ENCODE data around the gene MYO1B.

Gene MYO1B

DNA sequence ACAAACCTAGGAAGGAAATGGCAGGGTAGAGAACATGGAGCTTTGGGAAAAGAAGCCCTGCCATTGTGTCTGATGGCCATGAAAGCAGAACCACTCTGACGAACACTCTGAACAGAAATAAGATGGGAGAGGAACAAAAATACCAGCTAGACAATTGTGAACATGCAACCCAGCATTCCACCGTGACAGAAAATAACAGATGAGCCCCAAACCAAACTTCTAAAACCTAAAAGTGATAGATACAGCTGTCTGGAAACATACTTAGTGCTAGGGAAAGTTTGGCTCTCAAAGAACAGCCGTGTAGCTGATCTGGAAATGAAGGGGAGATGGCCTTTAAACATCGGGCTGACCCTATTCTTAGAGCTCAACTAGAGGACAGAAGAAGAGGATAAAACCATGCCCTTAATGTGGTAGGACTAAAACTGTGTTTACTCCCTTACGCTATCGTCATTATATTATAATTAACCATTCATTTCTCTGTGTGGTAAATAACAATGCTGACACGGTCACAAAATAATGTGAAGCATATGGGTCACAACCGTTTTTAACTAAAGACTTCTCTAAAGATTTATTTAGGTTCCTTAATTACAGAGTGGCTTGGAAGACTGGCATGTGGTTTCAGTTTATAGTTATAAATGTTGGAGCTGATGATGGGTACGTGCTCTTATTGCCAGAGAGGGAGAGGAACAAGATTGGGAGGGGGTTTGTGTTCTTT is 80.6 kb downstream of the MYO1B start:
- Mint-ChIP-seq H3K27me3 (peaks cover 75% of the 10 kb centered on the region), H3K4me3 (no peak overlapping the region), H3K36me3 (ENCODE audit: insufficient read depth) (no peaks in the 10 kb centered on the region), H3K27ac (ENCODE audit: low read depth) (no peak overlapping the region), H3K9me3 (no peaks in the 10 kb centered on the region), H3K4me1 (peaks cover 14% of the 10 kb centered on the region)
- DNase-seq (ENCODE audit: low spot score in 2 of 2) (no peak), ATAC-seq (replicated peaks; ENCODE audit: extremely low read depth, poor library complexity, severe bottlenecking) (no peak)

DNA sequence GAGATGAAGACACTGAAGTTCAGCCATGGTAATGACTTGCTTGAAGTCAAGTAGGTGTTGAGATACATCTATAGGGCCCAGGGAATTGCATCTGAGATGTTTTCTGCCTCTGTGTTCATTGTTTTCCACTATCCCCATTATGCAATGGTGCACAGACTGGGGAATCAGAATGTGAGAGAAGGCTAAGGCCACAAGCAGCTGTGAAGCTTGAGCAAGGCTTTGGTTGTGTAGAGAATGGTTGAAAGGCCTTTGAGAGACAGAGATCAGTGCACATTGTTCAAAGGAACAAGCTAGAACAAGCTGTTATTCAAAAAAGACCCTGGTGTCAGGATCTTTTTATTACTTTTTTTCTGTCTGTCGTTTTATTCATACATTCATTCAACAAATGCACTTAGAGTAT is 82.3 kb downstream of the MYO1B start:
- H3K4me3 Mint-ChIP-seq = no peak overlapping the region

DNA sequence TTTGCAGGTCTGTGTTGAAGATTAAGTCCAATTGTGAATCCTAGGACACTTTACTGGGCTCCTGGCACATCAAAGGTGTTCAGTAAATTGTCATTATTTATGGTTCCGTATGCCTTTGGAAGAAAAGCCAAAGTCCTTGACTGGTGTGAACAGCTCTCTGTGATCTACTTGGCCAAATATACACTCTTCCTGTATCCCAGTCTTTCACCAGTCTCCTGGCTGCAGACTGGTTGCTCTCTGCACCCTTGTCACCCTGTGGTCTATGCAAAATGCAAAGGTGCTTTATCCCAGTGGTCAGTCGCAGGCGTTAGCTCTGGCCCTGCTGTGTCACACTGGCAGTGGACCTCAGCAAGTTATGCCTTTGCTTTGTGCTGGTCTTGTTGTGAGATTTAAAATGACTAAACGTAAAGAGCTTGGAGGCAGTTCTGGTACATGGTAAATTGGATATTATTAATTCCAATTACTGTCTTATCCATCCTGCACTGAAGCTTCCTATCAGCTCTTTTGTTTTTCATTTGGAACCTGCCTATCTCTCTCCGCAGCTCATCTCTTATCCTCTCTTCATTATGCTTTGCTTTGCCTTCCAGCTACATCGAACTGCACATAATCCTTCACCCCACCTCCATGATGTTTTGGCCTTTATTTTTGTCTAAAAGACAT is 83.1 kb downstream of the MYO1B start:
- no peaks in the 10 kb centered on the region for H3K4me1 Mint-ChIP-seq
- no peak overlapping the region for H3K27ac Mint-ChIP-seq (ENCODE audit: low read depth)
- H3K27me3 Mint-ChIP-seq = peaks cover 57% of the 10 kb centered on the region
- ATAC-seq (replicated peaks; ENCODE audit: extremely low read depth, poor library complexity, severe bottlenecking) (no peak), DNase-seq (ENCODE audit: low spot score in 2 of 2) (no peak)
- no peaks in the 10 kb centered on the region for H3K36me3 Mint-ChIP-seq (ENCODE audit: insufficient read depth)
- no peaks in the 10 kb centered on the region for H3K9me3 Mint-ChIP-seq
- no peak overlapping the region for H3K4me3 Mint-ChIP-seq

More for the DNA sequence above, 82.3 kb downstream of the MYO1B start:
- Mint-ChIP-seq H3K4me1 (peaks cover 3% of the 10 kb centered on the region), H3K27ac (ENCODE audit: low read depth) (no peak overlapping the region), H3K9me3 (no peaks in the 10 kb centered on the region), H3K27me3 (peaks cover 58% of the 10 kb centered on the region), H3K36me3 (ENCODE audit: insufficient read depth) (no peaks in the 10 kb centered on the region)
- ATAC-seq (replicated peaks; ENCODE audit: extremely low read depth, poor library complexity, severe bottlenecking) = no peak
- DNase-seq (ENCODE audit: low spot score in 2 of 2) = no peak

DNA sequence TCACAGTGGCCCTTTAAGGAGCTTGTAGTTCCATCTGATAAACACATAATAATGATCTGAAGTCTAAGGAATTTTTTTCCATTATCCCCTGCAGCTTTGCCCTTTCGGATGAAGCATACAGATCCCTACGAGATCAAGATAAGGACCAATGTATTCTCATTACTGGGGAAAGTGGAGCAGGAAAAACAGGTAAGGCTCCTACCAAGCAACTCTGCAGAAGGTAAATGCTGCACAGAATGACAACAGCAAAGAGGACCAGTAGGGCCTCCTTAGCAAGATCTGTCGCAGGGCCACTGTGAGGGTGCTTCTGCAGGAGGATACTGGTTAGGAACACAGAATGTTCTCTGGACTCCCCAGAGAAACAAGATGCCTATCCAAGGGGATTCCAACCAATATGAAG is 84.6 kb downstream of the MYO1B start:
- H3K27ac Mint-ChIP-seq (ENCODE audit: low read depth) = no peak overlapping the region
- H3K4me1 Mint-ChIP-seq = no peaks in the 10 kb centered on the region
- peaks cover 61% of the 10 kb centered on the region for H3K27me3 Mint-ChIP-seq
- no peaks in the 10 kb centered on the region for H3K36me3 Mint-ChIP-seq (ENCODE audit: insufficient read depth)
- no peaks in the 10 kb centered on the region for H3K9me3 Mint-ChIP-seq
- H3K4me3 Mint-ChIP-seq = no peak overlapping the region
- no peak for DNase-seq (ENCODE audit: low spot score in 2 of 2)
- ATAC-seq (replicated peaks; ENCODE audit: extremely low read depth, poor library complexity, severe bottlenecking) = no peak

DNA sequence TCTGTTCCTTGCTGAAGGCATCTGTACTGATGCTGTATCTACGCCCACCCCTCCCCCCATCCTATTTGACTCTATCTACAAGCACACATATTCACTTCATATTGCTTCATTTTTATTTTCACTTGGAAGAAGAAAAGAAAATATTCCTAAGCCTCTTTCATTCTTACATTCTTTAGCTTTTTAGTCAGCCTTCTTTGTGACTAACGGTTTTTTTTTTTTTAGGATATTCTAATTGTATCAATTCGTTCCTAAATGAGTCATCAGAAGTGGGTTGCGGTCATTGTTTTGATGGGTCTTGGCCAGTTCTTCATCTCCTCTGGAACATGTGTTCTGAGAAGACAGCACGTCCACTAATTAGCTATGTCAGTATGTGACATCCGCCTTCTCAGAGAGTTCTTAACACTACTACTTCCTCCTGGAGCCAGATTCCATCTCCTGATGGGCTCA is 88.7 kb downstream of the MYO1B start:
- Mint-ChIP-seq H3K27me3 (peaks cover 21% of the 10 kb centered on the region), H3K9me3 (no peaks in the 10 kb centered on the region), H3K4me1 (no peaks in the 10 kb centered on the region), H3K4me3 (no peak overlapping the region), H3K36me3 (ENCODE audit: insufficient read depth) (no peaks in the 10 kb centered on the region), H3K27ac (ENCODE audit: low read depth) (no peak overlapping the region)
- ATAC-seq (replicated peaks; ENCODE audit: extremely low read depth, poor library complexity, severe bottlenecking) (no peak), DNase-seq (ENCODE audit: low spot score in 2 of 2) (no peak)

DNA sequence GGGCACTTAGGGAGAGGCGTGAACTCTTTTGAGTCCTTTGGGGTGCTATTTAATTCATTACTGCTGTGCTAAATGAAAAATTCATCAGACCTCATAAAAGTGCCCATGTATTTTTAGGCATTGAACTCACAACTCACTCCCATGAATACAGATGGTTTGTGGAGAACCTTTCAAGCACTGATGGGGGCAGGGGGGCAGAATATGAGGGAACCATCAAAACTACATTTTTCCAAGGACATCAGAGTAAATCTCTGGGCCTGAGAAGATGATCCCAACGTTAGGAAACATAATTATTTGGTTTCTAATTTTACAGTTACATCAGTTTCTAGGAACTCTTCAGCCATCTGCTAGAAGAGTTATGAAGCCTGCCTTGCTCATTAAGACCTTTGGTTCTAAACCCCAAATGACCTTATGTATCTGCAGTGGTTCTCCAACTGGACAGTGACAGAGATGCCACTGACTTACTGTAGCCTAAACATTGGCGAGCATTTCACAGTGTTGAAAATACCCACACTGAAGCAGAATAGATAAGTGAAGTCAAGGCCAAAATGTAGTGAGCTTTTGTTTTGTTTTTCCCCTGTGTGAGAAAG is 90.8 kb downstream of the MYO1B start:
- Mint-ChIP-seq H3K27ac (ENCODE audit: low read depth) (no peak overlapping the region), H3K36me3 (ENCODE audit: insufficient read depth) (no peaks in the 10 kb centered on the region), H3K27me3 (peaks cover 20% of the 10 kb centered on the region), H3K4me3 (no peak overlapping the region), H3K4me1 (no peaks in the 10 kb centered on the region), H3K9me3 (no peaks in the 10 kb centered on the region)
- no peak for DNase-seq (ENCODE audit: low spot score in 2 of 2)
- ATAC-seq (replicated peaks; ENCODE audit: extremely low read depth, poor library complexity, severe bottlenecking) = no peak

DNA sequence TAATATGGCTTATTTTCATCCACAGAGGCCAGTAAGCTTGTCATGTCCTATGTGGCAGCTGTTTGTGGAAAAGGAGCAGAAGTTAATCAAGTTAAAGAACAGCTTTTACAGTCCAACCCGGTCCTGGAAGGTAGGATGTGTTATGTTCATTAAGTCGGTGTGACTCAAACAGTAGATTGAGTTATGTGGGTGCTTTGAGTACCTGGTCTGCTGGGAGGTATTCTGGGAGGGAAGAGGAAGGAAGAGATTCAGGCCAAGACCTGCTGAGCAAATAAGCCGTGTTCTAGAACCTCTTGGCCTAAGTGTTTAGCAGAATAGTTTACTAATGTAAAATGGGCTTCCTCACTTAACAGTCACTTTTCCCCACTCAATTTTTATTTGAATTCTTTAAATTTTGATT is 96.2 kb downstream of the MYO1B start:
- ATAC-seq (replicated peaks; ENCODE audit: extremely low read depth, poor library complexity, severe bottlenecking) = no peak
- no peaks in the 10 kb centered on the region for H3K36me3 Mint-ChIP-seq (ENCODE audit: insufficient read depth)
- no peaks in the 10 kb centered on the region for H3K27me3 Mint-ChIP-seq

DNA sequence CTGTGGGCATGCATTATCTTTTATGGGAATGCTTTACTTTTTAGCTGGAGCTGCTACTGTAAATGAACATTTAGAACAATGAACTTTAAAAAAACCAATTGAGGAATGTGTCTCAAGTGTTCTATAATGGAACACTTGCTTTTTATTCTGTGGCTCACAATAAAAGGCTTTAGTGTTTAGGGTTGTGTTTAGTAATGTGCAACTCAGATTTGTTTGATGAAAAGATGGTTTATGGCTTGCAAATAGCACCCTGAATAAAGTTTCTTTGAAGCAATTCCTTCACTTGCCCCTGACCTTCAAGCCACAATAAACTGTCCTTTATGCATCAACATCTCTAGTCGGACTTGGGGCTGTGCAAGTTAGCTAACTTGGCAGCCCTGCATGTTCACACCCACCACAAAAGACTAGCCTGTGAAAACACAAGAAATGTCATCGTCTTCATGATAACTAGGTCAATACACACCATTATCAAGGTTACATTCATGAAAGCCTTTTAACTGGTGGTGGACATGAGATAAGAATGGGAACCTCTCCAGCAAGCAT is 98.7 kb downstream of the MYO1B start:
- no peaks in the 10 kb centered on the region for H3K9me3 Mint-ChIP-seq
- no peaks in the 10 kb centered on the region for H3K4me1 Mint-ChIP-seq
- H3K4me3 Mint-ChIP-seq = no peak overlapping the region
- DNase-seq (ENCODE audit: low spot score in 2 of 2) (no peak), ATAC-seq (replicated peaks; ENCODE audit: extremely low read depth, poor library complexity, severe bottlenecking) (no peak)
- H3K27ac Mint-ChIP-seq (ENCODE audit: low read depth) = no peak overlapping the region
- H3K27me3 Mint-ChIP-seq = peaks cover 9% of the 10 kb centered on the region
- H3K36me3 Mint-ChIP-seq (ENCODE audit: insufficient read depth) = no peaks in the 10 kb centered on the region

More for the DNA sequence above, 96.2 kb downstream of the MYO1B start:
- Mint-ChIP-seq H3K27ac (ENCODE audit: low read depth) (no peak overlapping the region), H3K4me1 (no peaks in the 10 kb centered on the region), H3K4me3 (no peak overlapping the region), H3K9me3 (no peaks in the 10 kb centered on the region)
- no peak for DNase-seq (ENCODE audit: low spot score in 2 of 2)

DNA sequence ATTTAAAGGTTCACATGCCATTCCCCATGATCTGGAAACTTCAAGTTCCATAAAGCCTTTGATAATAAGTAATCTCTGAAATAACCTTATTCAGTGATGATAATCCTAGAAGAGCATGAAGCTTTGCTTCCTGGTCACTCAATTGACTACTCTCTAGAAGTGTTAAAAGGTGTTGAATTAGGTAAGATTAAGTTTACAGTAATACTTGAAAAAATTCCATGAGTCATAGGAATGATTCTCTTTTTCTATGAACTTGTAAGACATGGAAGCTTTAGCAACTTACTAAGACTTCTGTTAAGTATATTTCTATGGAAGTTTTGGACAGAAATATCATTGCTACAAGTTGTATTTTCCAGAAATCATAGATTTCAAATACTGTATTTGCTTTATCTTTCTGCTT is 100.6 kb downstream of the MYO1B start:
- H3K4me1 Mint-ChIP-seq = no peaks in the 10 kb centered on the region
- H3K27me3 Mint-ChIP-seq = peaks cover 17% of the 10 kb centered on the region
- H3K4me3 Mint-ChIP-seq = no peak overlapping the region
- H3K36me3 Mint-ChIP-seq (ENCODE audit: insufficient read depth) = no peaks in the 10 kb centered on the region
- ATAC-seq (replicated peaks; ENCODE audit: extremely low read depth, poor library complexity, severe bottlenecking) (no peak), DNase-seq (ENCODE audit: low spot score in 2 of 2) (no peak)
- no peak overlapping the region for H3K27ac Mint-ChIP-seq (ENCODE audit: low read depth)
- H3K9me3 Mint-ChIP-seq = no peaks in the 10 kb centered on the region

DNA sequence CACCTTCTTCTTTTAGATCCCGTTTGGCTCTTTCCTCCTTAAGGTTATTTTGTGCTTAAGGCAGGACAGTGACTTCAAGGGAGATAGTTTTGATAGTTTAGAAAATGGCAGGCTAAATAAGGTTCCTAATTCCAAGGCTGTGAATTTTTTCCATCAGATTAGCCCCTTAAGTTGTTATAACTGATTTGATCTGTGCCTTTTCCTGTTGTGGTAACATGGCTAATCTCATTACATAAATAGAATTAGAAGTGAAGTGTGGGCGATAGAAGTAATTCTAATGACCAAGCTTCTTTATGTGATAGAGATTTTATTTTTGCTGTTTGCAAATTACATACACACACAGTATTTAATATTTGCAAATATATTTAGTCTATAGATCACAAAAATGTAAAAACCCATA is 102.0 kb downstream of the MYO1B start:
- DNase-seq (ENCODE audit: low spot score in 2 of 2) = no peak

DNA sequence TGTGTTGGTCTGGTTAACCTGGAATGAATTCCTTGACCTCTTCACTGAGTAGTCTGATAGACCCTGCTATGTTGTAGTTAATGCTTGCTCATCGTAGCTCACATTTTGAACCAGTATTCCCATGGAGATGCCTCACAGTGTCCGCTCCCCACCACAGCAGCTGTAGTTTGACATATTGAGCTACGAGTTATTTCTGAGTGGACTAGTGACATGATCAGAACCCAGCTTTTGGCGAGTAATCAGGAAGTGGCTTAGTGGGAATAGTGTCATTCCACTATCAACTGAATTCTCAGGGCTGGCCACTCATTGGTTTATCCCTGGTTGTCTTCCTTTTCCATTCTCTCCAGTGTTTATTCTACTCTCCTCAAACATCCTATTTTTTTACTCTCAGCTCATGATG is 102.7 kb downstream of the MYO1B start:
- Mint-ChIP-seq H3K4me1 (no peaks in the 10 kb centered on the region), H3K27ac (ENCODE audit: low read depth) (no peak overlapping the region), H3K36me3 (ENCODE audit: insufficient read depth) (no peaks in the 10 kb centered on the region), H3K27me3 (peaks cover 24% of the 10 kb centered on the region), H3K4me3 (no peak overlapping the region), H3K9me3 (no peaks in the 10 kb centered on the region)
- DNase-seq (ENCODE audit: low spot score in 2 of 2) (no peak), ATAC-seq (replicated peaks; ENCODE audit: extremely low read depth, poor library complexity, severe bottlenecking) (no peak)

More for the DNA sequence above, 102.0 kb downstream of the MYO1B start:
- Mint-ChIP-seq H3K4me3 (no peak overlapping the region), H3K4me1 (no peaks in the 10 kb centered on the region), H3K36me3 (ENCODE audit: insufficient read depth) (no peaks in the 10 kb centered on the region), H3K9me3 (no peaks in the 10 kb centered on the region), H3K27ac (ENCODE audit: low read depth) (no peak overlapping the region), H3K27me3 (peaks cover 17% of the 10 kb centered on the region)
- no peak for ATAC-seq (replicated peaks; ENCODE audit: extremely low read depth, poor library complexity, severe bottlenecking)

DNA sequence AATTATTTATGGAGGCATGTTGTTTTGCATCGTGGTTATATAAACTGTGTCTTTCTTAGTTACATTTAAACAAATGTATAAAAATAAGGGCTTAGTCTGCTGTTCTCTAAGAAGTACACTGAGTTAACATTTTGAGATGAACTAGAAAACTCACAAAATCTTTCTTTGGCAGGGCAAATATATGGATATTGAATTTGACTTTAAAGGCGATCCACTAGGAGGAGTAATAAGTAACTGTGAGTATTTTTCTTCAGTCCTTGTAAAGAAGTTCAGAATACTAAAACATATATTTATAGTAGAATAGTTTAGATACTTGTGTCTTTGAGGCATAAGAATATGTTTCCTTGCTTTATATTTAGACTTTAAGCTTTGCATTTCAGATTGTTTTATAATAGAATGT is 104.8 kb downstream of the MYO1B start:
- Mint-ChIP-seq H3K27me3 (peaks cover 31% of the 10 kb centered on the region), H3K9me3 (peaks cover 3% of the 10 kb centered on the region), H3K36me3 (ENCODE audit: insufficient read depth) (no peaks in the 10 kb centered on the region), H3K4me1 (peaks cover 5% of the 10 kb centered on the region), H3K4me3 (no peak overlapping the region), H3K27ac (ENCODE audit: low read depth) (no peak overlapping the region)
- ATAC-seq (replicated peaks; ENCODE audit: extremely low read depth, poor library complexity, severe bottlenecking) (no peak), DNase-seq (ENCODE audit: low spot score in 2 of 2) (no peak)

DNA sequence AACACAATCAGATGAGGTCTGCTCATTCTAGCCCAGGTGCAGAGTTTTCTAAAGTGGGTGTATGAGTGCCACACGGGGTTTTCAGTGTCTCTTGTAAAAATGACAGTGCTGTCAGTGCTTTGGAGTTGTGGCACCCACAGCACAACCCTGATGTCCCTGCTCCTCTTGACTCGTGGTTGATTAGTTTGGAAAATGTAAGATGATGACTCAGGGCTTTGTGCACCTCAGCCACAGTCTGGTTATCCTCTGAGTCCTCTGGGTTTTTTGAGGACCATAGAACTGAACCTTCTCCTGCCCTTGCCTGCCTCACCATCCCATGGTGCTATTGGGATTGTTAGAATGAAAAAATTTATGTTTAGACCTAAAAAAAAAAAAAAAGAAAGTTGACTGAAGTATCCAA is 105.6 kb downstream of the MYO1B start:
- Mint-ChIP-seq H3K27ac (ENCODE audit: low read depth) (no peak overlapping the region), H3K4me1 (peaks cover 13% of the 10 kb centered on the region), H3K27me3 (peaks cover 31% of the 10 kb centered on the region), H3K36me3 (ENCODE audit: insufficient read depth) (no peaks in the 10 kb centered on the region), H3K9me3 (peaks cover 6% of the 10 kb centered on the region), H3K4me3 (no peak overlapping the region)
- DNase-seq (ENCODE audit: low spot score in 2 of 2) = no peak
- no peak for ATAC-seq (replicated peaks; ENCODE audit: extremely low read depth, poor library complexity, severe bottlenecking)

All from central memory CD8-positive, alpha-beta T cell (primary cell).